Thyroid gland (tissue), 4 donors: Measurements from ENCODE around the gene SMIM23.

Experiments used
- CTCF ChIP-seq, 6 experiments: fragments of 200-600 bp in 3 of 6; fragments of 450-650 bp in 3 of 6; sonication (generic) in 3 of 6; IDR thresholded peaks; one replicate each; pipeline ENCODE4 v1.5.1; 2016 to 2019; ENCODE audit warnings: antibody characterized with exemption in 6 of 6, mild to moderate bottlenecking in 2 of 6, inconsistent platforms in 1 of 6, moderate library complexity in 1 of 6
- POLR2A ChIP-seq, 2 donors: fragments of 450-650 bp; IDR thresholded peaks; one replicate each; pipeline ENCODE4 v1.6.1; 2017; ENCODE audit warnings: antibody characterized with exemption in 2 of 2, mild to moderate bottlenecking in 2 of 2, moderate library complexity in 1 of 2

GRCh38 chr5:171738501-171738900, 47.1 kb upstream of the SMIM23 start:
- TF ChIP-seq CTCF (IDR thresholded peaks at IDR 0.05) (no peak), POLR2A (IDR thresholded peaks at IDR 0.05) (no peak)
